Liver (tissue), 9 donors: ENCODE measurements around the gene SYNM. TPM values are rescaled to one million over a fixed set of nuclear protein-coding genes. Genes with fewer than 3 reads are reported as not detected.

Source experiments
- DNase-seq: peaks from one replicate; pipeline ENCODE4 v3.0.0-alpha.2; 2017; ENCODE audit warnings: low spot score
- H3K27ac ChIP-seq, 2 donors: one replicate each; pipeline ENCODE4 v1.7.0; 2013; ENCODE audit warnings: inconsistent platforms in 2 of 2, low read length in 2 of 2, control low read depth in 1 of 2, low read depth in 1 of 2, mild to moderate bottlenecking in 1 of 2
- H3K27me3 ChIP-seq, 4 donors: one replicate each; pipeline versions ENCODE4 v1.6.1 to v1.7.0; 2013; ENCODE audit warnings: low read length in 3 of 4, inconsistent platforms in 1 of 4, mild to moderate bottlenecking in 1 of 4, moderate library complexity in 1 of 4; ENCODE audit not compliant: control insufficient read depth in 4 of 4, insufficient read depth in 4 of 4
- H3K36me3 ChIP-seq, 4 donors: one replicate each; pipeline versions ENCODE4 v1.6.1 to v1.7.0; 2013; ENCODE audit warnings: low read length in 3 of 4, mild to moderate bottlenecking in 3 of 4, low read depth in 1 of 4, moderate library complexity in 1 of 4; ENCODE audit not compliant: control insufficient read depth in 4 of 4, insufficient read depth in 3 of 4
- H3K4me1 ChIP-seq, 4 donors: one replicate each; pipeline versions ENCODE4 v1.6.1 to v1.7.0; 2013; ENCODE audit warnings: low read length in 3 of 4, mild to moderate bottlenecking in 3 of 4, moderate library complexity in 1 of 4; ENCODE audit not compliant: control insufficient read depth in 4 of 4, insufficient read depth in 4 of 4
- H3K4me3 ChIP-seq, 3 donors: one replicate each; pipeline versions ENCODE4 v1.6.1 to v1.7.0; 2013; ENCODE audit warnings: low read length in 3 of 3, control low read depth in 1 of 3, low read depth in 1 of 3, mild to moderate bottlenecking in 1 of 3
- H3K9ac ChIP-seq, 2 donors: one replicate each; pipeline ENCODE4 v1.7.0; 2013; ENCODE audit warnings: low read length in 2 of 2, mild to moderate bottlenecking in 2 of 2, moderate library complexity in 2 of 2, control low read depth in 1 of 2, low read depth in 1 of 2
- H3K9me3 ChIP-seq, 4 donors: one replicate each; pipeline versions ENCODE4 v1.6.1 to v1.7.0; 2013; ENCODE audit warnings: low read length in 3 of 4; ENCODE audit not compliant: control insufficient read depth in 4 of 4
- ATF3 ChIP-seq: IDR thresholded peaks from 2 replicates; pipeline ENCODE4 v1.6.1; 2016; ENCODE audit warnings: antibody characterized with exemption
- CTCF ChIP-seq: fragments of 150-350 bp; IDR thresholded peaks from 2 replicates; pipeline ENCODE4 v1.5.1; 2017; ENCODE audit warnings: improper control_type of control experiment, low read depth, low read length; ENCODE audit not compliant: missing input control
- EGR1 ChIP-seq, 2 donors: IDR thresholded peaks; 2 replicates each; pipeline ENCODE4 v1.6.1; 2016 to 2018; ENCODE audit warnings: antibody characterized with exemption in 2 of 2, low read depth in 2 of 2
- FOXA2 ChIP-seq: IDR thresholded peaks from 2 replicates; pipeline ENCODE4 v1.6.1; 2016; ENCODE audit warnings: antibody characterized with exemption
- GABPA ChIP-seq, 2 donors: IDR thresholded peaks in 1 of 2; conservative IDR thresholded peaks in 1 of 2; 2 replicates each; pipeline ENCODE4 v1.6.1; 2016; ENCODE audit warnings: antibody characterized with exemption in 2 of 2, mild to moderate bottlenecking in 1 of 2, moderate library complexity in 1 of 2
- HNF4A ChIP-seq, 2 donors: conservative IDR thresholded peaks; 2 replicates each; pipeline ENCODE4 v1.6.1; 2016; ENCODE audit warnings: antibody characterized with exemption in 2 of 2, mild to moderate bottlenecking in 2 of 2
- HNF4G ChIP-seq: IDR thresholded peaks from 2 replicates; pipeline ENCODE4 v1.6.1; 2016; ENCODE audit warnings: antibody characterized with exemption
- MAX ChIP-seq: IDR thresholded peaks from 2 replicates; pipeline ENCODE4 v1.6.1; 2016; ENCODE audit warnings: antibody characterized with exemption
- NR2F2 ChIP-seq: IDR thresholded peaks from 2 replicates; pipeline ENCODE4 v1.6.1; 2016; ENCODE audit warnings: antibody characterized with exemption
- RAD21 ChIP-seq, 2 donors: IDR thresholded peaks; 2 replicates each; pipeline ENCODE4 v1.6.1; 2016; ENCODE audit warnings: antibody characterized with exemption in 2 of 2, mild to moderate bottlenecking in 2 of 2
- REST ChIP-seq: IDR thresholded peaks from 2 replicates; pipeline ENCODE4 v1.6.1; 2016; ENCODE audit warnings: antibody characterized with exemption, mild to moderate bottlenecking
- RXRA ChIP-seq, 2 donors: IDR thresholded peaks; 2 replicates each; pipeline ENCODE4 v1.6.1; 2017 to 2018; ENCODE audit warnings: antibody characterized with exemption in 2 of 2, mild to moderate bottlenecking in 1 of 2
- SP1 ChIP-seq: IDR thresholded peaks from 2 replicates; pipeline ENCODE4 v1.6.1; 2018; ENCODE audit warnings: antibody characterized with exemption, mild to moderate bottlenecking
- TAF1 ChIP-seq: conservative IDR thresholded peaks from 2 replicates; pipeline ENCODE4 v1.6.1; 2016; ENCODE audit warnings: antibody characterized with exemption, mild to moderate bottlenecking
- YY1 ChIP-seq: IDR thresholded peaks from 2 replicates; pipeline ENCODE4 v1.6.1; 2016; ENCODE audit warnings: antibody characterized with exemption, mild to moderate bottlenecking
- WGBS: extraction: QIAGEN DNeasy Blood & Tissue Kit; methylation state at CpG from one replicate; pipeline ENCODE4 v1.1.7; 2013; 5-methylcytosine and 5-hydroxymethylcytosine counted together
- polyA plus RNA-seq, 2 donors: library from polyadenylated mRNA; stranded (reverse) in 1 of 2; unstranded in 1 of 2; fragments of 200-250 nt in 1 of 2; fragments of >200 nt in 1 of 2; fragmentation: Nextera tagmentation in 1 of 2; extraction: Ambion mirVana in 1 of 2; gene quantifications; one replicate each; pipeline versions ENCODE4 v1.2.1 to v1.2.3, GENCODE V29; 2013 to 2015
- total RNA-seq, 2 donors: library from RNA; depleted of rRNA; stranded (reverse); fragments of >200 nt; gene quantifications; one replicate each; pipeline ENCODE4 v1.2.3, GENCODE V29; 2014
- donor health status: healthy.
- donor health status: healthy.
- donor health status: healthy.
- donor health status: healthy.
- donor health status: healthy.

The SYNM gene
- total and polyA plus RNA-seq, 4 donors = 0.39 to 6.4 (median 1.2) TPM

GRCh38 chr15:99103279-99103678, 1.6 kb upstream of the SYNM start:
- H3K36me3 ChIP-seq = no peaks in the 10 kb centered on the region
- no peaks in the 10 kb centered on the region for H3K27me3 ChIP-seq
- H3K9ac ChIP-seq = no peak overlapping the region
- DNase-seq = no peak
- H3K9me3 ChIP-seq = no peaks in the 10 kb centered on the region
- peaks cover 9 to 20% (median 15%) of the 10 kb centered on the region in 4 donors for H3K4me1 ChIP-seq
- TF ChIP-seq NR2F2 (no peak), CTCF (no peak), EGR1 (IDR thresholded peaks at IDR 0.05; ENCODE audit: low read depth in 2 of 2) (no peak), SP1 (no peak), GABPA (IDR thresholded peaks at IDR 0.05 in 1 of 2, conservative IDR thresholded peaks at IDR 0.05 in 1 of 2) (no peak), RAD21 (IDR thresholded peaks at IDR 0.05) (no peak), HNF4G (no peak), ATF3 (no peak), REST (no peak), TAF1 (no peak), YY1 (no peak), RXRA (IDR thresholded peaks at IDR 0.05) (no peak), HNF4A (conservative IDR thresholded peaks at IDR 0.05) (no peak), FOXA2 (no peak), MAX (no peak)
- 83% methylated on average over 2 of the region's 2 CpGs for WGBS
- no peak overlapping the region for H3K27ac ChIP-seq
- no peak overlapping the region for H3K4me3 ChIP-seq

- DNase-seq = peak; percentile 43
- peak overlapping the region; percentile 34 to 41 for H3K27ac ChIP-seq
- TF ChIP-seq HNF4A (conservative IDR thresholded peaks at IDR 0.05) (no peak), RAD21 (IDR thresholded peaks at IDR 0.05) (no peak), YY1 (no peak)
- H3K4me1 ChIP-seq = peaks cover 5 to 21% (median 17%) of the 10 kb centered on the region in 4 donors
- H3K27me3 ChIP-seq = no peaks in the 10 kb centered on the region
- no peak overlapping the region for H3K9ac ChIP-seq
- no peaks in the 10 kb centered on the region for H3K9me3 ChIP-seq
- H3K4me3 ChIP-seq = peak overlapping the region in 2 of 3 donors; percentile 33 to 49
- no peaks in the 10 kb centered on the region for H3K36me3 ChIP-seq
- WGBS = 11% methylated on average over 116 of the region's 116 CpGs
Measured at GRCh38 chr15:99105514-99106341, 848 bp downstream of the SYNM start.
